Neural crest cell (in vitro differentiated cells): ENCODE results near the gene WIZ. TPM values are rescaled to one million over a fixed set of nuclear protein-coding genes. Genes with fewer than 3 reads are reported as not detected.

Experiments used
- DNase-seq: peaks from one replicate; pipeline ENCODE4 v3.0.0; 2021; ENCODE audit warnings: low read depth, mixed read lengths, low spot score
- H3K27ac Mint-ChIP-seq: one replicate; pipeline ENCODE4 v1.8.0; 2021; ENCODE audit warnings: mild to moderate bottlenecking, mixed read lengths; ENCODE audit not compliant: unreplicated experiment
- H3K27me3 Mint-ChIP-seq: 2 replicates; pipeline ENCODE4 v1.8.0; 2021; ENCODE audit warnings: low read depth, mild to moderate bottlenecking, mixed read lengths
- H3K36me3 Mint-ChIP-seq: 2 replicates; pipeline ENCODE4 v1.8.0; 2021; ENCODE audit warnings: low read depth, mild to moderate bottlenecking, mixed read lengths
- H3K4me1 Mint-ChIP-seq: 2 replicates; pipeline ENCODE4 v1.8.0; 2021; ENCODE audit warnings: mixed read lengths
- H3K4me3 Mint-ChIP-seq: one replicate; pipeline ENCODE4 v1.8.0; 2021; ENCODE audit warnings: mild to moderate bottlenecking, mixed read lengths
- H3K9me3 Mint-ChIP-seq: 2 replicates; pipeline ENCODE4 v1.8.0; 2021; ENCODE audit warnings: mixed read lengths
- total RNA-seq: library from RNA; stranded (reverse); gene quantifications from 2 replicates; pipeline ENCODE4 v1.2.1, GENCODE V29; 2021
- TF ChIP-seq, protein P1 (sequence below): fragments of 200-600 bp; sonication (generic); conservative IDR thresholded peaks from 2 replicates; pipeline ENCODE4 v1.5.0; 2021; ENCODE audit warnings: antibody characterized with exemption, mild to moderate bottlenecking

Gene WIZ
- total RNA-seq, 1 donor from 2014 or later: 77.1 TPM

GRCh38 chr19:15443325-15443724, 6.4 kb downstream of the WIZ start:
- Mint-ChIP-seq H3K27ac (no peak overlapping the region), H3K4me1 (peaks cover 5% of the 10 kb centered on the region), H3K36me3 (peaks cover 3% of the 10 kb centered on the region), H3K27me3 (no peaks in the 10 kb centered on the region), H3K9me3 (no peaks in the 10 kb centered on the region), H3K4me3 (no peak overlapping the region)
- TF ChIP-seq, protein P1, sequence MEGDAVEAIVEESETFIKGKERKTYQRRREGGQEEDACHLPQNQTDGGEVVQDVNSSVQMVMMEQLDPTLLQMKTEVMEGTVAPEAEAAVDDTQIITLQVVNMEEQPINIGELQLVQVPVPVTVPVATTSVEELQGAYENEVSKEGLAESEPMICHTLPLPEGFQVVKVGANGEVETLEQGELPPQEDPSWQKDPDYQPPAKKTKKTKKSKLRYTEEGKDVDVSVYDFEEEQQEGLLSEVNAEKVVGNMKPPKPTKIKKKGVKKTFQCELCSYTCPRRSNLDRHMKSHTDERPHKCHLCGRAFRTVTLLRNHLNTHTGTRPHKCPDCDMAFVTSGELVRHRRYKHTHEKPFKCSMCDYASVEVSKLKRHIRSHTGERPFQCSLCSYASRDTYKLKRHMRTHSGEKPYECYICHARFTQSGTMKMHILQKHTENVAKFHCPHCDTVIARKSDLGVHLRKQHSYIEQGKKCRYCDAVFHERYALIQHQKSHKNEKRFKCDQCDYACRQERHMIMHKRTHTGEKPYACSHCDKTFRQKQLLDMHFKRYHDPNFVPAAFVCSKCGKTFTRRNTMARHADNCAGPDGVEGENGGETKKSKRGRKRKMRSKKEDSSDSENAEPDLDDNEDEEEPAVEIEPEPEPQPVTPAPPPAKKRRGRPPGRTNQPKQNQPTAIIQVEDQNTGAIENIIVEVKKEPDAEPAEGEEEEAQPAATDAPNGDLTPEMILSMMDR: no peak
- no peak for DNase-seq

DNA sequence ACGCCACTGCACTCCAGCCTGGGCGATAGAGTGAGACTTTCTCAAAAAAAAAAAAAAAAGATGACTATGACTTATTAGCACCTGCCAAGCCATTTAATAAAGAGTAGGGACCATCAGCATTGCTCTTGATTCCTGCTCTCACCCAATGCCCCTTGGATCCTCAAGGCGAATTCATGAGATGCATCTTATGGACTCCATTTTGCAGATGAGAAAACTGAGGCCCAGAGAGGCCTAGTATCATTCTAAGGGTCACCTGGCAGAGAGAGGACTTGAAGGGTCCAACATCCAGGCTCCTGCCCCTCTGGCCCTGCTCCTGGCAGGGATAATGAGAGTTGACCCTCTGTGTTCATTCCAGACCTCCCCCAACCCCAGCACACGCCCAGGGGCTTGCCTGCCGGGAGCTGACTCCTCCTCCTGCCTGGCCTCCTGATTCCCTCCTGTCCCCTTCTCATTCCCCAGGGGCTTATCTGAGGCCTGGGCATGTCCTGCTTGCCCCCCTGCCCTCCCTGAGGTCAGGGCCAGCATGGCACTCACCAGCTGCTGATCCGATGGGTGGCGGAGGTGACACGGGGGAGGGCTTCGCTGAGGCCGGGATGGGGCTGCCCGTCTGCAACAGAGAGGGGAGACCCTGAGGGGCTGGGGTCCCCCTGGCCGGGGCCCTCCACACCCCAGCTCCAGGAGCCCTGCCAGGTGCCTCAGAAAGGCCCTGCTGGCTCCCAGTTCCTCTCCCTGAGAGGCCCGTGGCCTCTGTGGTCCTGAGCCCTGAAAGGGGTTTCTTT, 7.4 kb downstream of the WIZ start:
- TF ChIP-seq, protein P1: no peak
- Mint-ChIP-seq H3K27me3 (no peaks in the 10 kb centered on the region), H3K4me1 (peaks cover 4% of the 10 kb centered on the region)

GRCh38 chr19:15441317-15441716, 8.4 kb downstream of the WIZ start:
- no peaks in the 10 kb centered on the region for H3K36me3 Mint-ChIP-seq
- TF ChIP-seq, protein P1: no peak
- no peaks in the 10 kb centered on the region for H3K9me3 Mint-ChIP-seq
- H3K27ac Mint-ChIP-seq: no peak overlapping the region
- H3K4me3 Mint-ChIP-seq: no peak overlapping the region
- H3K4me1 Mint-ChIP-seq: peaks cover 4% of the 10 kb centered on the region
- no peaks in the 10 kb centered on the region for H3K27me3 Mint-ChIP-seq
- DNase-seq: no peak

More for the DNA sequence above, 7.4 kb downstream of the WIZ start:
- Mint-ChIP-seq H3K27ac (no peak overlapping the region), H3K9me3 (no peaks in the 10 kb centered on the region), H3K4me3 (no peak overlapping the region), H3K36me3 (peaks cover 1% of the 10 kb centered on the region)
- no peak for DNase-seq

- Mint-ChIP-seq H3K36me3 (no peaks in the 10 kb centered on the region), H3K4me3 (no peak overlapping the region), H3K9me3 (no peaks in the 10 kb centered on the region), H3K27me3 (no peaks in the 10 kb centered on the region), H3K4me1 (peaks cover 4% of the 10 kb centered on the region), H3K27ac (no peak overlapping the region)
- DNase-seq: no peak
- TF ChIP-seq, protein P1: no peak
These were observed 9.7 kb downstream of the WIZ start for GRCh38 chr19:15439821-15440641.

DNA sequence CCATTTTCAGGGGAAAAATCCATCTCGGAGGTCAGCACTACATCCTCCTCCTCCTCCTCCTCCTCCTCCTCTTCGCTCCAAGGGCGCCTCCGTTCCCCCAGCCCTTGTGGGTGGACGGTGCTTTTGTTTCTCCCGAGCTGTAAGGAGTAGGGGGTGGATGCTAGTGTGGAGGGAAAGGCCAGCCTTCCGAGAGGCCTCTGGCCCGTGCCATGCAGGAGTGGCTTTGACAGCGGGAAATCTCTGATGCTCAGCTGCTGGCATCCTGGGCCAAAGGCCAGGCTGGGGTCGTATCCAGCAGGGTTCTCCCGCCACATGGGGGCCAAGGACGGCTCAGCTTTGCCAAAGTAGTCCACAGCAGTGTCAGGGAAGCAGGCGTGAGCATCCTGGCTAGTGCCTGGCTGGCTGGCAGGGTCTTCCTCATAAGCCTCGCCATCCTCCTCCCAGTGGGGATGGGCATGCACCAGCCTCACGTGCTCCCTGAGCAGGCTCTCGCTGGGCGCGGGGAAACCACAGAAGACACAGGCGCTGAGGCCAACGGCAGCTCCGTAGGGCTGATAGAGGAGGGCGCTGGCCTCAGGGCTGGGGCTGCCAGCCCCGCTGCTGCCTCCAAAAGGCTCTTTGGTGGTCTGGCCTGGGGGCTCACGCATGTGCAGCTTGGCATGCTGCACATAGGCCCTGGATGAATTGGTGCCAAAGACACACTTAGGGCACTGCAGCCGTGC, 10.5 kb downstream of the WIZ start:
- no peak overlapping the region for H3K27ac Mint-ChIP-seq
- no peaks in the 10 kb centered on the region for H3K27me3 Mint-ChIP-seq
- no peak for DNase-seq
- TF ChIP-seq, protein P1: no peak
- H3K4me3 Mint-ChIP-seq: no peak overlapping the region
- peaks cover 4% of the 10 kb centered on the region for H3K4me1 Mint-ChIP-seq
- no peaks in the 10 kb centered on the region for H3K9me3 Mint-ChIP-seq
- H3K36me3 Mint-ChIP-seq: no peaks in the 10 kb centered on the region
